Measurements from ENCODE around the gene LBH. TPM values are rescaled to one million over a fixed set of nuclear protein-coding genes. Genes with fewer than 3 reads are reported as not detected.

Gene LBH
- total RNA-seq, 1 experiment from 2014 or later: 159 TPM

- H3K4me3 Mint-ChIP-seq (ENCODE audit: unreplicated experiment): no peak overlapping the region
- Histone ChIP-seq H3K9me3 (peaks cover 5% of the 10 kb centered on the region; the same call in 1 of the 2 replicates), H3K27me3 (replicated peaks; ENCODE audit: control insufficient read depth, insufficient read depth, low read length) (no peaks in the 10 kb centered on the region), H3K4me3 (ENCODE audit: low read depth, low read length) (no peak overlapping the region), H3K4me1 (peaks cover 26% of the 10 kb centered on the region), H3K36me3 (ENCODE audit: control insufficient read depth, insufficient read depth, low read length) (no peaks in the 10 kb centered on the region)
- DNase-seq: no peak
- H3K36me3 Mint-ChIP-seq (ENCODE audit: insufficient read depth, unreplicated experiment): no peaks in the 10 kb centered on the region
- no peak for TF ChIP-seq CTCF (IDR thresholded peaks at IDR 0.05; ENCODE audit: insufficient read depth in 1 of 2, low read depth in 1 of 2, low read length in 1 of 2, severe bottlenecking in 1 of 2, unreplicated experiment in 1 of 2)
- H3K9me3 Mint-ChIP-seq (ENCODE audit: unreplicated experiment): peaks cover 5% of the 10 kb centered on the region
- ChIA-PET POLR2A (no interaction called here), CTCF (no interaction called here)
- no TSS peak for BruUV-seq (replicated peaks)
- no peaks in the 10 kb centered on the region for H3K27me3 Mint-ChIP-seq (ENCODE audit: insufficient read depth, unreplicated experiment)
- H3K4me1 Mint-ChIP-seq (ENCODE audit: low read depth, unreplicated experiment): peaks cover 37% of the 10 kb centered on the region
- intact Hi-C loops (cut with micrococcal nuclease; ENCODE audit: unreplicated experiment): no loop called here
- no peak overlapping the region for H3K27ac Mint-ChIP-seq (ENCODE audit: unreplicated experiment)
These were observed 36.9 kb upstream of the LBH start for GRCh38 chr2:30194421-30194820.

- H3K9me3 ChIP-seq: peaks cover 2% of the 10 kb centered on the region; the same call in 1 of the 2 replicates
- intact Hi-C loops (cut with micrococcal nuclease; ENCODE audit: unreplicated experiment): no loop called here
- ChIA-PET POLR2A (no interaction called here), CTCF (no interaction called here)
- Mint-ChIP-seq H3K27ac (ENCODE audit: unreplicated experiment) (no peak overlapping the region), H3K9me3 (ENCODE audit: unreplicated experiment) (no peaks in the 10 kb centered on the region), H3K27me3 (ENCODE audit: insufficient read depth, unreplicated experiment) (no peaks in the 10 kb centered on the region), H3K4me1 (ENCODE audit: low read depth, unreplicated experiment) (peaks cover 37% of the 10 kb centered on the region), H3K36me3 (ENCODE audit: insufficient read depth, unreplicated experiment) (no peaks in the 10 kb centered on the region), H3K4me3 (ENCODE audit: unreplicated experiment) (no peak overlapping the region)
- no peak overlapping the region for H3K4me3 ChIP-seq (ENCODE audit: low read depth, low read length)
- BruUV-seq (replicated peaks): no TSS peak
- H3K27me3 ChIP-seq (replicated peaks; ENCODE audit: control insufficient read depth, insufficient read depth, low read length): no peaks in the 10 kb centered on the region
- no peak for DNase-seq
- TF ChIP-seq CTCF (IDR thresholded peaks at IDR 0.05; ENCODE audit: insufficient read depth in 1 of 2, low read depth in 1 of 2, low read length in 1 of 2, severe bottlenecking in 1 of 2, unreplicated experiment in 1 of 2): no peak
- H3K4me1 ChIP-seq: peaks cover 26% of the 10 kb centered on the region
- no peaks in the 10 kb centered on the region for H3K36me3 ChIP-seq (ENCODE audit: control insufficient read depth, insufficient read depth, low read length)
These were observed 36.3 kb upstream of the LBH start for GRCh38 chr2:30195016-30195415.

GRCh38 chr2:30197570-30198192, 33.7 kb upstream of the LBH start:
- Mint-ChIP-seq H3K4me3 (ENCODE audit: unreplicated experiment) (no peak overlapping the region), H3K27ac (ENCODE audit: unreplicated experiment) (no peak overlapping the region), H3K27me3 (ENCODE audit: insufficient read depth, unreplicated experiment) (no peaks in the 10 kb centered on the region), H3K9me3 (ENCODE audit: unreplicated experiment) (no peaks in the 10 kb centered on the region), H3K4me1 (ENCODE audit: low read depth, unreplicated experiment) (peaks cover 18% of the 10 kb centered on the region), H3K36me3 (ENCODE audit: insufficient read depth, unreplicated experiment) (no peaks in the 10 kb centered on the region)
- intact Hi-C loops (cut with micrococcal nuclease; ENCODE audit: unreplicated experiment): no loop called here
- Histone ChIP-seq H3K9me3 (no peaks in the 10 kb centered on the region), H3K4me3 (ENCODE audit: low read depth, low read length) (no peak overlapping the region), H3K27me3 (replicated peaks; ENCODE audit: control insufficient read depth, insufficient read depth, low read length) (no peaks in the 10 kb centered on the region), H3K4me1 (peaks cover 5% of the 10 kb centered on the region; the same call in 1 of the 2 replicates), H3K36me3 (ENCODE audit: control insufficient read depth, insufficient read depth, low read length) (no peaks in the 10 kb centered on the region)
- TF ChIP-seq CTCF (IDR thresholded peaks at IDR 0.05; ENCODE audit: insufficient read depth in 1 of 2, low read depth in 1 of 2, low read length in 1 of 2, severe bottlenecking in 1 of 2, unreplicated experiment in 1 of 2): peak in 1 of 2 experiments; percentile 32
- DNase-seq: peak in 1 of 2 experiments; percentile 44
- no TSS peak for BruUV-seq (replicated peaks)
- ChIA-PET POLR2A (no interaction called here), CTCF (interaction anchor here (1.0 kb wide), 1 partner anchor 9 kb away, joined by 3 read pairs; no protein-coding TSS in a partner anchor)

All from Caco-2 (cell line).